HG02885 (cell line): ENCODE data around the gene ZSWIM6.

Source experiments
- ATAC-seq: cut with Tn5 transposase; IDR thresholded peaks from one replicate; pipeline ENCODE4 v1.9.1; 2021; ENCODE audit warnings: mild to moderate bottlenecking; ENCODE audit not compliant: unreplicated experiment, poor library complexity

ZSWIM6 gene

GRCh38 chr5:61519728-61520277 is 187.7 kb downstream of the ZSWIM6 start:
- no peak for ATAC-seq

DNA sequence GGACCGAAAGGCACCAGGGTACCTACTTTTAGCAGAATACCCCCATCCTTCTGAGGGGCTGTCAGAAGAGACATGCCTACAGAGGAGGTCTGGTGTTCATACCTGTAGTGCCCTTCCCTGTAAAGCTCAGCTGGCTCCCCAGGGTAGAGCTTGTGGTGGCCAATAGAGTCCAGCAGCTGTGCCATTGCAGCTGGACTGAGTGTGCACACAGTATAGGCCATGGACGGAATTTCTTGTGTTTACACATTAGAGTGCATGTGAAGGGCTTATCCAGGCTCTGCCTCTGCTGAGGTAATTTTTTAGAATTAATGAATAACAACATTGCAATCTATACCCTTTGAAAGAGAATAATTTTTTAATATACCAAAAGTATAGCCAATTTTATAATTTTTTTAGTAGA is 191.0 kb downstream of the ZSWIM6 start:
- no peak for ATAC-seq

- no peak for ATAC-seq
These were observed 191.9 kb downstream of the ZSWIM6 start for GRCh38 chr5:61523997-61524396.

GRCh38 chr5:61525512-61526206 is 193.6 kb downstream of the ZSWIM6 start:
- ATAC-seq: no peak

DNA sequence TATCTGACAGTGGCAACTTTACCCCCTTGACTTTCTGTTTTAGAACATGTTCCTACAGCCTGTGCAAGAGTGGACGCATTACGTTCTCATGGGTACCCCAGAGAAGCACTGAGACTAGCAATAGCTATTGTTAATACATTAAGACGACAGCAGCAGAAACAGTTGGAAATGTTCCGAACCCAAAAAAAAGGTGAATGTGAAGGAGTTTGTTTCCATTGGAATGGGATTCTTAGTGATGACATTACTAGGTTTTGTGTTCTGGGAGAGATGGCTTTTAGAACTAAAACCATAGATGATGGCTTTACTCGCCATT is 194.1 kb downstream of the ZSWIM6 start:
- ATAC-seq: no peak

DNA sequence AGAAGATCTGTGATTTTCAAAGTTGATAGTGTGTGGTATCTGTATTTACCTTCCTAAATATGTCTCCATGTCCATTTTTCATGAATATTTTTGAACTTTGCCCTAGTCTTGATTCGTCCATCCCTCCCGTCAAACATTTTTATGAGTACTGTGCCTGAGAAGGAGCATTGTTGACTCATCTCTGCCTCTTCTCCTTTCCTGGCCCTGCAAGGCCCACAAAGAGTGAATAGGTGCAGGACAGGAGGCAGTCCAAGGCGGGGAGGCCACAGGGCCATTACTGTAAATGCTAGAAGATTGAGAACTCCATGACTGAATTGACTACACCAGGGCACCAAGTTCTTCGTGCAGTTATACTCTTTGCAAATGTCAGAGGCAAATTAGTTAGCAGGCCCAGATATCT is 200.9 kb downstream of the ZSWIM6 start:
- no peak for ATAC-seq

DNA sequence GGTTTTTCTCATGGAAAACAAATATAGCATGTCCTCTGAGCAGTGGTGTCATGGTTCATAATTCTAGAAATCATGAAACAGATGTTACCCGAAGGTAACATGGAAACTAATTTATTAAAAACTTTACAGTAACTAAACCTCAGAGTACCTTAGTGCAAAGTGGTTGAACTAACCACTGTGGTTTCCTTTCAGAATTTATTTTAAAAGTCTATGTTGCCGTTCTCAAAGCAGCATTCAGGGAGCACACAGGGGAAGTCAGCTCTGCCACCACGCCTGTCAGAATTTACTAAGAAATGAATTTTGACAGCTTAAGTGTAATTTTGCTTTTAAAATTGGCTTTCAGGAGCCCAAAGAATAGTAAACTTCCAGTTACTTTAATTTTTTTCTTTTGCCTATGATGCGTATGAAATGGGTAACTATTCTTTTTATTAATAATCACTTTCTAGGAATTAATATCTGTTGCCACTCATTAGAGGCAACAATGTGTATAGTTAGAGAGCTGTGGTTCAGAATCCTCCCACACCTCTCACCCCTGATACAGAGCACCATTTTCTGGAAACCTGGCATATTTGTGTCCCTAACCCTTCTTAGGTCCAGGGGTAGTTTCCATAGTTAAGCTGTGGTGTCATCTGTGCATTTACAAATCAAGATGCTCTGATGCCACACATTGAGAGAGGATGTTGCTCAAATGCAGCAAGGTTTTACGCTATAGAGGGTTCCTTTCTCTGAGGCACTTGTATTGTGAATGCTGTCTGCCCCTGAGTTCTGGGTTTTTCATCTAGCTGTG is 202.6 kb downstream of the ZSWIM6 start:
- peak; percentile 90 for ATAC-seq

- no peak for ATAC-seq
These were observed 203.8 kb downstream of the ZSWIM6 start for GRCh38 chr5:61535828-61536227.

GRCh38 chr5:61536922-61537321 is 204.9 kb downstream of the ZSWIM6 start:
- no peak for ATAC-seq

DNA sequence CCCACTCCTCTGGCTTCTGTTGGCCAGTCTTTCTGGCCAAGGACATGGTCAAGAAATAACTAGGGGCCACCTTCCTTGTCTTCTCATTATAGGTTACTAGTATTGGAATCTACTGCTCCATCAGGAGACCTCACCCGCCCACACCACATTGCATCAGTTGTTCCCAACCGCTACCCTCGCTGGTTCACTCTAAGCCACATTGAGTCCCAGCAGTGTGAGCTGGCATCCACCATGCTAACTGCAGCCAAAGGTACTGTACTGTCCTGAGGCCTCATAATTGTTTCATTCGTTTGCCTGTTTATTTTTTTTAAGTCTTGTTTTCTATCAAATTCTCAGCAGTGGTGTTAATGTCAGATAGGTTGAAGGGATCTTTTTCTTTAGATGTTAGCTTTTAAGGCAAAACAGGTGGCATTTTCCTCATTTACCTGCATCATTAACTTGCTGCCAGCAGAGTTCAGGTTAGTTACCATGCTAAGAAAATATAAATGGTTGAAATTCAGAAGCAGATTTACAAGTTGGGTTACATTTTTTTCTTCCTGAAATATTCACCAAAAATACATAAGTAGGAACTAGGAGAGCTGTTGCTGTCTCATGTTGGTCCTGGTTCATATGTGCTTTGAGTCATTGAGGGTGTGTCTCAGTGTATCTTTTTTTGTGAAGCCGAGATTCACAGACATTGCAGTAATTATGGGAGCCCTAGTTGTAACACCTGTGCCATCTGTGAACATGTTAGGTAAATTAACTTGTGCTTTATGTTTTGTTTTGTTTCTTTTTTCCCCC is 206.9 kb downstream of the ZSWIM6 start:
- no peak for ATAC-seq

DNA sequence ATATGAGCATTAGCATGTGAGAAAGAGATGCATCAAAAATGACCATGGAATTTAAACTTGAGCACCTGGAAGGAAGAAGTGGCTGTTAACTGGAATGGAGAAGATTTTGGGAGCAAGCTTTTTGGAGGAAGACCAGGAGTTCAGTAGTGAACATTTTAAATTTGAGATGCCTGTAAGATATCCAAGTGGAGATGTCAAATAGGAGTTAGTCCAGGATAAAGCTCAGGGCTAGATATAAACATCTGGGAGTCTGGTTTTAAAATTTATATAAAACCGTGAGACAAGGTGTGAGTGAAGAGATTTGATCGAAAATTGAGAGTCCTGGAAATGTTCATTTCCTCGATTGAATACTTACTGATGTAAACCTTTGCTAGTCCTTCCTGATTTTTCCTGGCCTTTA is 217.5 kb downstream of the ZSWIM6 start:
- no peak for ATAC-seq

- no peak for ATAC-seq
These were observed 219.7 kb downstream of the ZSWIM6 start for GRCh38 chr5:61551637-61552313.

DNA sequence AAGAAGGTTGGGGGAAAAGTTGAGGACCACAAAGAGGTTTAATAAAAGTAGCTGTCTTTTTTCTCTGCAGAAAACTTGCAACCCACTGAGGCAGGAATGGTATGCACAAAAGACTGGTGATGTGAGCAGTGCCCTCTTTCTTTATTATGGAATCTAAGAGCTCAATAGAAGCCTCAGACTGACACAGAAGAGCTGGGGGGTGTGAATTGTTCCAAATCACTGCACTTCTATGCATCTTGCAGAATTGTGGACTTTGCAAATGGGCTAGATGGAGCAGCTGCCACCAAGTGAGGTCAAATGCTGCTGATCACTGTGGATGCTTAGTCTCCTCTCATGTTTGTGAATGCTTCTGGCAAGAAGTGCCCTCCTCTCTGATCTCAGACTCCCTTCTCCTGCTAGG is 227.1 kb downstream of the ZSWIM6 start:
- no peak for ATAC-seq

DNA sequence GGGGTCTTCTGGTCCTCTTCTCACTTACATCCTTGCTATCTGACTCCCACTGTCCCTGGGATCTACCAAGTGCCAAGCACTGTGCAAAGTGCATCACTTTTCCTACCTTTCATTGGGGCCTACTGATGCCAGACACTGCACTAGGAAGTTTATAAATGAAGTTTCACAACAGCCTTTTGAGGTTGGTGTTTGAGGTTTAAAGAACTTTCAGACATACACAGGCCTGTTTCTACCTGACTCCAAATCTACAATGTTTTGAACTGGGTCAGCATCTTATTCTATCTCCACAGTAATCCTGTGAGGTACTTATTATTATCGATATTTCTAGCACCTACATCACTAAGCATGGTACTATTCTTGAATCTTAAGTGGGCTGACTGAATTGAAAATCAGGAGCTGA is 227.7 kb downstream of the ZSWIM6 start:
- ATAC-seq: no peak

- no peak for ATAC-seq
These were observed 231.3 kb downstream of the ZSWIM6 start for GRCh38 chr5:61563401-61563800.

DNA sequence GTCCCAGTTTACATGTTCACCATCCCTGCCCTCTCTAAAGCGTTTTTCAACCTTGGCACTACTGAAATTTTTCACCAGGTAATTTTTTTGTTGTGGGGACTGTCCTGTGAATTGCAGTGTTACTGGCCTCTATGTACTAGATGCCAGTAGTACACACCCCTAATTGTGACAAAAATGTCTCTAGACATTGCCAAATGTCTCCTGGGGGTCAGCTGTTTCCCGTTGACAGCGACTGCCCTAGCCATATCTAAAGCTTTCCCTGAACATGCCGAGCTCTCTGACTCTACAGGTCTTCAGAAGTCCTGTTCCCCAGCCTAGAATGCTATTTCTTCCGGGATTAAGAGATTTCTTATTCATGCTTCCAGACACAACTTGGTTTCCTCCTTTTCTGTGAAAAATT is 235.3 kb downstream of the ZSWIM6 start:
- ATAC-seq: no peak

DNA sequence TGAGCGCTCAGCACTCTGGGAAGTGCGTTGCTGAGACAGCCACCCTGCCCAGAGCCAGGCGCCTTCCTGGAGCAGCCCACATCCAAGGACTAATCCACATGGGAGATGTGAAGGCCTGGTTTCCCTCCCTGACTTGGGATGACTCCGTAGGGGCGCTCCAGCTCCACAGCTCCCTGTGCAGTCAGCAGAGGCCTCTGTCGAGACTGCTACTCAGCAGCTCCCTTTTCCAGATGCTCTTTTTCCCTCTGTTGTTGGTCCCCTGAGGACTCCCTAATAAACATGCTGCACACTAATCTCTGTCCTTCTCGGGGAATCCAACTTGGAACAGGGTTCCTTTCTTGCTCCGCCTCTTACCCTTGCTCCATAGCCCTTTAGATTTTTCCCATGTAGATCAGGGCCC is 237.3 kb downstream of the ZSWIM6 start:
- ATAC-seq: no peak

- ATAC-seq: no peak
These were observed 238.7 kb downstream of the ZSWIM6 start for GRCh38 chr5:61570767-61571166.

- no peak for ATAC-seq
These were observed 240.9 kb downstream of the ZSWIM6 start for GRCh38 chr5:61572959-61573358.

GRCh38 chr5:61575103-61575502 is 243.0 kb downstream of the ZSWIM6 start:
- ATAC-seq: no peak

DNA sequence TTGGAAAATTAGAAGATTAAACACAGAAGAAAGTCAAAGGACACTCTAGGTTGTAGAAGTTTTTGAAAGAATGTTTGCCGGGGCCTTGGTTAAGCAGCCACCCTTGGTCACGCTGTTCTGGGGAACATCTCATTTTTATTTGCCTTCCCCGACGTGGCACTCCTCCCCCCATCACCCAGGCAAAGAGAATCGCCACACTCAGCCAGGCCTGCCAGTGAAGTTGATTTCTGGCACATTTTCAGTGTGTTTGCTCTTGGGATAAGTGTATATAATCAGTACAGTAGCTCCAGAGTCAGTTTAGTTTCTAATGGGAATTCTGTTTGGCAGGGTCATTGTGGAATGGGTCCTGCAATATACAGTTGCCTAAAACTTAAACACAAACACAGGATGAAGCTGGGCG is 243.5 kb downstream of the ZSWIM6 start:
- ATAC-seq: no peak
